ENCODE results near the gene NAPEPLD. TPM values are rescaled to one million over a fixed set of nuclear protein-coding genes. Genes with fewer than 3 reads are reported as not detected.

The NAPEPLD gene
- total RNA-seq, 1 experiment from 2014 or later: 22.6 TPM

- H3K9me3 ChIP-seq (ENCODE audit: insufficient read depth, low read depth): no peaks in the 10 kb centered on the region; the same call in 1 of the 2 replicates
- DNase-seq: no peak
- no TSS peak for BruUV-seq (replicated peaks)
- 0 out of 2 replicates have a peak, but pooled peaks cover 2% of the 10 kb centered on the region for H3F3A ChIP-seq (ENCODE audit: insufficient read depth, low read depth)
- H3K4me3 ChIP-seq: no peak overlapping the region
- H3K9me2 ChIP-seq (ENCODE audit: insufficient read depth): no peaks in the 10 kb centered on the region
- CTCF ChIA-PET: interaction anchor here (0.6 kb wide), 1 partner anchor 27 kb away, joined by 5 read pairs; no protein-coding TSS in a partner anchor
- no peaks in the 10 kb centered on the region for H3K79me2 ChIP-seq (ENCODE audit: low read depth)
- no peaks in the 10 kb centered on the region for H4K20me1 ChIP-seq (ENCODE audit: insufficient read depth)
- H3K4me1 ChIP-seq (replicated peaks; ENCODE audit: insufficient read depth): no peaks in the 10 kb centered on the region
- POLR2A ChIA-PET (ENCODE audit: unreplicated experiment): no interaction called here
- no peak overlapping the region for H3K4me2 ChIP-seq
- H3K27me3 ChIP-seq (ENCODE audit: insufficient read depth, low read depth): no peaks in the 10 kb centered on the region
- H3K27ac ChIP-seq: no peak overlapping the region
- TF ChIP-seq EZH2 (IDR thresholded peaks at IDR 0.05; ENCODE audit: low read depth): no peak
- no peak for TF ChIP-seq CTCF (conservative IDR thresholded peaks at IDR 0.05)
- H2AFZ ChIP-seq: no peak overlapping the region
- H3K36me3 ChIP-seq (ENCODE audit: low read depth): peaks cover 5% of the 10 kb centered on the region; the same call in 1 of the 2 replicates
- intact Hi-C loops (cut with micrococcal nuclease; ENCODE audit: unreplicated experiment): no loop called here
Measured at GRCh38 chr7:103106005-103106702, 42.7 kb downstream of the NAPEPLD start.

GRCh38 chr7:103101543-103101942 lies 47.4 kb downstream of the NAPEPLD start:
- no peaks in the 10 kb centered on the region for H3K27me3 ChIP-seq (ENCODE audit: insufficient read depth, low read depth)
- H3K9me3 ChIP-seq (ENCODE audit: insufficient read depth, low read depth): no peaks in the 10 kb centered on the region
- POLR2A ChIA-PET (ENCODE audit: unreplicated experiment): no interaction called here
- no peaks in the 10 kb centered on the region for H3K9me2 ChIP-seq (ENCODE audit: insufficient read depth)
- H3F3A ChIP-seq (ENCODE audit: insufficient read depth, low read depth): 0 out of 2 replicates have a peak, but pooled peaks cover 2% of the 10 kb centered on the region
- no peaks in the 10 kb centered on the region for H4K20me1 ChIP-seq (ENCODE audit: insufficient read depth)
- no peak overlapping the region for H3K4me2 ChIP-seq
- TF ChIP-seq CTCF (conservative IDR thresholded peaks at IDR 0.05) (no peak), EZH2 (IDR thresholded peaks at IDR 0.05; ENCODE audit: low read depth) (no peak)
- H3K27ac ChIP-seq: no peak overlapping the region
- BruUV-seq (replicated peaks): no TSS peak
- no peaks in the 10 kb centered on the region for H3K79me2 ChIP-seq (ENCODE audit: low read depth)
- no peak overlapping the region for H3K4me3 ChIP-seq
- peaks cover 15% of the 10 kb centered on the region; the same call in 1 of the 2 replicates for H3K36me3 ChIP-seq (ENCODE audit: low read depth)
- no peak for DNase-seq
- intact Hi-C loops (cut with micrococcal nuclease; ENCODE audit: unreplicated experiment): no loop called here
- H2AFZ ChIP-seq: no peak overlapping the region
- no peaks in the 10 kb centered on the region for H3K4me1 ChIP-seq (replicated peaks; ENCODE audit: insufficient read depth)
- CTCF ChIA-PET: no interaction called here

GRCh38 chr7:103100348-103100747 lies 48.6 kb downstream of the NAPEPLD start:
- no peaks in the 10 kb centered on the region for H4K20me1 ChIP-seq (ENCODE audit: insufficient read depth)
- peaks cover 21% of the 10 kb centered on the region; the same call in 1 of the 2 replicates for H3K36me3 ChIP-seq (ENCODE audit: low read depth)
- H3F3A ChIP-seq (ENCODE audit: insufficient read depth, low read depth): 0 out of 2 replicates have a peak, but pooled peaks cover 2% of the 10 kb centered on the region
- no TSS peak for BruUV-seq (replicated peaks)
- no peaks in the 10 kb centered on the region for H3K27me3 ChIP-seq (ENCODE audit: insufficient read depth, low read depth)
- H3K4me2 ChIP-seq: no peak overlapping the region
- TF ChIP-seq CTCF (conservative IDR thresholded peaks at IDR 0.05): no peak
- no peak for TF ChIP-seq EZH2 (IDR thresholded peaks at IDR 0.05; ENCODE audit: low read depth)
- POLR2A ChIA-PET (ENCODE audit: unreplicated experiment): no interaction called here
- no peaks in the 10 kb centered on the region for H3K4me1 ChIP-seq (replicated peaks; ENCODE audit: insufficient read depth)
- H3K9me2 ChIP-seq (ENCODE audit: insufficient read depth): no peaks in the 10 kb centered on the region
- CTCF ChIA-PET: no interaction called here
- no peak for DNase-seq
- no peak overlapping the region for H3K4me3 ChIP-seq
- H3K79me2 ChIP-seq (ENCODE audit: low read depth): no peaks in the 10 kb centered on the region
- no peaks in the 10 kb centered on the region for H3K9me3 ChIP-seq (ENCODE audit: insufficient read depth, low read depth)
- no peak overlapping the region for H3K27ac ChIP-seq
- no peak overlapping the region for H2AFZ ChIP-seq
- intact Hi-C loops (cut with micrococcal nuclease; ENCODE audit: unreplicated experiment): no loop called here

Measured in PC-9 (cell line).